ENCODE results near the gene SLC16A13.

Gene SLC16A13

GRCh38 chr17:7020894-7021664 lies 14.7 kb upstream of the SLC16A13 start:
- H3K4me3 ChIP-seq (ENCODE audit: insufficient read depth, low read depth, low read length, poor library complexity, severe bottlenecking), result no peak overlapping the region
- DNase-seq, result no peak
- peaks cover 33% of the 10 kb centered on the region for H3K4me1 ChIP-seq (ENCODE audit: control insufficient read depth, insufficient read depth, low read length, poor library complexity, severe bottlenecking)
- no peaks in the 10 kb centered on the region for H3K9me3 ChIP-seq (ENCODE audit: control insufficient read depth, low read length)
- no peak overlapping the region for H3K27ac ChIP-seq (ENCODE audit: insufficient read depth, low read length, poor library complexity, severe bottlenecking)
- H3K27me3 ChIP-seq (replicated peaks; ENCODE audit: control insufficient read depth, insufficient read depth, low read length, poor library complexity, severe bottlenecking), result no peaks in the 10 kb centered on the region
- H3K36me3 ChIP-seq (ENCODE audit: control insufficient read depth, insufficient read depth, low read length), result peaks cover 5% of the 10 kb centered on the region

- H3K9me3 ChIP-seq (ENCODE audit: control insufficient read depth, low read length), result no peaks in the 10 kb centered on the region
- peak; percentile 59 to 65 (median 62) for DNase-seq
- no peaks in the 10 kb centered on the region for H3K36me3 ChIP-seq (ENCODE audit: control insufficient read depth, insufficient read depth, low read length)
- H3K4me1 ChIP-seq (ENCODE audit: control insufficient read depth, insufficient read depth, low read length, poor library complexity, severe bottlenecking), result peaks cover 25% of the 10 kb centered on the region
- H3K27ac ChIP-seq (ENCODE audit: insufficient read depth, low read length, poor library complexity, severe bottlenecking), result peak overlapping the region; percentile 15
- H3K27me3 ChIP-seq (replicated peaks; ENCODE audit: control insufficient read depth, insufficient read depth, low read length, poor library complexity, severe bottlenecking), result no peaks in the 10 kb centered on the region
- peak overlapping the region; percentile 44 for H3K4me3 ChIP-seq (ENCODE audit: insufficient read depth, low read depth, low read length, poor library complexity, severe bottlenecking)
Measured at GRCh38 chr17:7021993-7022778, 13.6 kb upstream of the SLC16A13 start.

GRCh38 chr17:7022781-7023571 lies 12.8 kb upstream of the SLC16A13 start, which contains the start of gene BCL6B:
TSS of gene BCL6B (plus strand) at chr17:7023050. CDS start at chr17:7023672, 622 bp downstream.
- no peaks in the 10 kb centered on the region for H3K9me3 ChIP-seq (ENCODE audit: control insufficient read depth, low read length)
- H3K27ac ChIP-seq (ENCODE audit: insufficient read depth, low read length, poor library complexity, severe bottlenecking), result peak within 1 kb of the TSS; percentile 27
- DNase-seq, result no peak
- H3K4me1 ChIP-seq (ENCODE audit: control insufficient read depth, insufficient read depth, low read length, poor library complexity, severe bottlenecking), result peaks cover 21% of the 10 kb centered on the region
- H3K4me3 ChIP-seq (ENCODE audit: insufficient read depth, low read depth, low read length, poor library complexity, severe bottlenecking), result peak within 1 kb of the TSS; percentile 44
- no peaks in the 10 kb centered on the region for H3K27me3 ChIP-seq (replicated peaks; ENCODE audit: control insufficient read depth, insufficient read depth, low read length, poor library complexity, severe bottlenecking)
- no peaks in the 10 kb centered on the region for H3K36me3 ChIP-seq (ENCODE audit: control insufficient read depth, insufficient read depth, low read length)

GRCh38 chr17:7023576-7024401 lies 12.0 kb upstream of the SLC16A13 start:
- no peaks in the 10 kb centered on the region for H3K27me3 ChIP-seq (replicated peaks; ENCODE audit: control insufficient read depth, insufficient read depth, low read length, poor library complexity, severe bottlenecking)
- H3K4me1 ChIP-seq (ENCODE audit: control insufficient read depth, insufficient read depth, low read length, poor library complexity, severe bottlenecking), result peaks cover 21% of the 10 kb centered on the region
- DNase-seq, result peak; percentile 94 to 96 (median 95)
- peak overlapping the region; percentile 35 for H3K4me3 ChIP-seq (ENCODE audit: insufficient read depth, low read depth, low read length, poor library complexity, severe bottlenecking)
- no peaks in the 10 kb centered on the region for H3K9me3 ChIP-seq (ENCODE audit: control insufficient read depth, low read length)
- H3K36me3 ChIP-seq (ENCODE audit: control insufficient read depth, insufficient read depth, low read length), result no peaks in the 10 kb centered on the region
- H3K27ac ChIP-seq (ENCODE audit: insufficient read depth, low read length, poor library complexity, severe bottlenecking), result peak overlapping the region; percentile 27

GRCh38 chr17:7024402-7024785 lies 11.4 kb upstream of the SLC16A13 start:
- Histone ChIP-seq H3K27ac (ENCODE audit: insufficient read depth, low read length, poor library complexity, severe bottlenecking) (no peak overlapping the region), H3K36me3 (ENCODE audit: control insufficient read depth, insufficient read depth, low read length) (no peaks in the 10 kb centered on the region), H3K27me3 (replicated peaks; ENCODE audit: control insufficient read depth, insufficient read depth, low read length, poor library complexity, severe bottlenecking) (no peaks in the 10 kb centered on the region), H3K9me3 (ENCODE audit: control insufficient read depth, low read length) (no peaks in the 10 kb centered on the region), H3K4me1 (ENCODE audit: control insufficient read depth, insufficient read depth, low read length, poor library complexity, severe bottlenecking) (peaks cover 24% of the 10 kb centered on the region), H3K4me3 (ENCODE audit: insufficient read depth, low read depth, low read length, poor library complexity, severe bottlenecking) (no peak overlapping the region)
- no peak for DNase-seq

- DNase-seq, result no peak
- Histone ChIP-seq H3K27ac (ENCODE audit: insufficient read depth, low read length, poor library complexity, severe bottlenecking) (no peak overlapping the region), H3K9me3 (ENCODE audit: control insufficient read depth, low read length) (no peaks in the 10 kb centered on the region), H3K27me3 (replicated peaks; ENCODE audit: control insufficient read depth, insufficient read depth, low read length, poor library complexity, severe bottlenecking) (no peaks in the 10 kb centered on the region), H3K4me3 (ENCODE audit: insufficient read depth, low read depth, low read length, poor library complexity, severe bottlenecking) (no peak overlapping the region), H3K4me1 (ENCODE audit: control insufficient read depth, insufficient read depth, low read length, poor library complexity, severe bottlenecking) (peaks cover 33% of the 10 kb centered on the region), H3K36me3 (ENCODE audit: control insufficient read depth, insufficient read depth, low read length) (no peaks in the 10 kb centered on the region)
Measured at GRCh38 chr17:7025245-7025644, 10.6 kb upstream of the SLC16A13 start.

GRCh38 chr17:7026471-7027115 lies 9.2 kb upstream of the SLC16A13 start:
- DNase-seq, result no peak
- Histone ChIP-seq H3K9me3 (ENCODE audit: control insufficient read depth, low read length) (no peaks in the 10 kb centered on the region), H3K27me3 (replicated peaks; ENCODE audit: control insufficient read depth, insufficient read depth, low read length, poor library complexity, severe bottlenecking) (no peaks in the 10 kb centered on the region), H3K4me1 (ENCODE audit: control insufficient read depth, insufficient read depth, low read length, poor library complexity, severe bottlenecking) (peaks cover 34% of the 10 kb centered on the region), H3K4me3 (ENCODE audit: insufficient read depth, low read depth, low read length, poor library complexity, severe bottlenecking) (no peak overlapping the region), H3K27ac (ENCODE audit: insufficient read depth, low read length, poor library complexity, severe bottlenecking) (no peak overlapping the region), H3K36me3 (ENCODE audit: control insufficient read depth, insufficient read depth, low read length) (no peaks in the 10 kb centered on the region)

GRCh38 chr17:7027335-7027734 lies 8.5 kb upstream of the SLC16A13 start:
- Histone ChIP-seq H3K4me3 (ENCODE audit: insufficient read depth, low read depth, low read length, poor library complexity, severe bottlenecking) (no peak overlapping the region), H3K4me1 (ENCODE audit: control insufficient read depth, insufficient read depth, low read length, poor library complexity, severe bottlenecking) (peaks cover 30% of the 10 kb centered on the region), H3K27me3 (replicated peaks; ENCODE audit: control insufficient read depth, insufficient read depth, low read length, poor library complexity, severe bottlenecking) (no peaks in the 10 kb centered on the region), H3K36me3 (ENCODE audit: control insufficient read depth, insufficient read depth, low read length) (no peaks in the 10 kb centered on the region), H3K27ac (ENCODE audit: insufficient read depth, low read length, poor library complexity, severe bottlenecking) (no peak overlapping the region), H3K9me3 (ENCODE audit: control insufficient read depth, low read length) (no peaks in the 10 kb centered on the region)
- DNase-seq, result no peak

- no peaks in the 10 kb centered on the region for H3K36me3 ChIP-seq (ENCODE audit: control insufficient read depth, insufficient read depth, low read length)
- H3K27me3 ChIP-seq (replicated peaks; ENCODE audit: control insufficient read depth, insufficient read depth, low read length, poor library complexity, severe bottlenecking), result no peaks in the 10 kb centered on the region
- no peak for DNase-seq
- H3K4me3 ChIP-seq (ENCODE audit: insufficient read depth, low read depth, low read length, poor library complexity, severe bottlenecking), result no peak overlapping the region
- H3K27ac ChIP-seq (ENCODE audit: insufficient read depth, low read length, poor library complexity, severe bottlenecking), result no peak overlapping the region
- H3K4me1 ChIP-seq (ENCODE audit: control insufficient read depth, insufficient read depth, low read length, poor library complexity, severe bottlenecking), result peaks cover 24% of the 10 kb centered on the region
- no peaks in the 10 kb centered on the region for H3K9me3 ChIP-seq (ENCODE audit: control insufficient read depth, low read length)
Measured at GRCh38 chr17:7029096-7029495, 6.7 kb upstream of the SLC16A13 start.
